ENCODE results near the gene TRIP6.
"Not testable (repeated sequence)": the region's sequence is repeated elsewhere in the genome, so short reads cannot be mapped to it uniquely, and the experiment has no call there.

The TRIP6 gene

DNA sequence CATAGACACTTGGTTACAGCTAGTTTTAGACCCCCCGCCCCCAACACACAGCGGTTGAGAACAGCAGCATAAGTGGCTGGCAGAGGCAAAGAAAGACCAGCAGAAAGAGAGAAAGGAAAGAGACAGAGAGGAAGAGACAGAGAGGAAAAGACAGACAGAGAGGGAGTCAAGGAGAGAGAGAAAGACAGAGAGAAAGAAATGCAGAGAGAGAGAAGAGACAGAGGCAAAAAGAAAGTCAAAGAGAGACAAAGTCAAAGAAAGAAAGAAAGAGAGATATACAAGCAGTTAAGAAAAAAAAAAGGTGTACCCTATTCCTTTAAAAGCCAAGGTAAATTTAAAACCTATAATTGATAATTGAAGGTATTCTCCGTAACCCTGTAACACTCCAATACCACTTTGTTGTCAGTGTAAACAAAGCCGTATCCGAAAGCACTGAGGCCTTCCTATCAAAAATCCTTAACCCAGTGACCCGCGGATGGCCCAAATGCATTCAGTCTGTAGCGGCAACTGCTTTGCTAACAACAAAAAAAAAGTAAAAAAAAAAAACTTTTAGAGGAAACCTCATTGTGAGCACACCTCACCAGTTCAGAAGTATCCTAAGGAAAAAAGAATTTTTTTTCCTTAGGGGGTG lies 26.6 kb upstream of the TRIP6 start:
- TF ChIP-seq, protein P1, sequence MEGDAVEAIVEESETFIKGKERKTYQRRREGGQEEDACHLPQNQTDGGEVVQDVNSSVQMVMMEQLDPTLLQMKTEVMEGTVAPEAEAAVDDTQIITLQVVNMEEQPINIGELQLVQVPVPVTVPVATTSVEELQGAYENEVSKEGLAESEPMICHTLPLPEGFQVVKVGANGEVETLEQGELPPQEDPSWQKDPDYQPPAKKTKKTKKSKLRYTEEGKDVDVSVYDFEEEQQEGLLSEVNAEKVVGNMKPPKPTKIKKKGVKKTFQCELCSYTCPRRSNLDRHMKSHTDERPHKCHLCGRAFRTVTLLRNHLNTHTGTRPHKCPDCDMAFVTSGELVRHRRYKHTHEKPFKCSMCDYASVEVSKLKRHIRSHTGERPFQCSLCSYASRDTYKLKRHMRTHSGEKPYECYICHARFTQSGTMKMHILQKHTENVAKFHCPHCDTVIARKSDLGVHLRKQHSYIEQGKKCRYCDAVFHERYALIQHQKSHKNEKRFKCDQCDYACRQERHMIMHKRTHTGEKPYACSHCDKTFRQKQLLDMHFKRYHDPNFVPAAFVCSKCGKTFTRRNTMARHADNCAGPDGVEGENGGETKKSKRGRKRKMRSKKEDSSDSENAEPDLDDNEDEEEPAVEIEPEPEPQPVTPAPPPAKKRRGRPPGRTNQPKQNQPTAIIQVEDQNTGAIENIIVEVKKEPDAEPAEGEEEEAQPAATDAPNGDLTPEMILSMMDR (conservative IDR thresholded peaks at IDR 0.05): no peak
- no peak overlapping the region for H3K27ac ChIP-seq

DNA sequence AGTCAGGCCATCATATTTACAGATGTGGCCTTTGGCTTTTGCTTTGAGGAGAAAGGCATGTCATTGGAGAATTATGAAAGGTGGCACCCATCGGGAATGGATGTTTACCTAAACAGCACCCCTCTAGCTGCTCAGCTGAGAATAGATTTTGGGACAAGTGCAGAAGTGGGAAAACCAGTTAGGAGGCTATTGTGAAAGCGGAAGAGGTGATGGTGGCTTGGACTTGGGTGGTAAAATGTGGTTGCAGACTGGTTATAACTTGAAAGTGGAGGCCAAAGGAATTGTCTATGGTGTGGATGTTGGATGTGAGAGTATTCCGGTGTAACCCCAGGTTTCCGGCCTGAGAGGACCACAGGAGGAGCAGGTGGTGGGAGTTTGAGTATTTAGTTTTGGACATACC lies 19.8 kb upstream of the TRIP6 start:
- TF ChIP-seq, protein P1 (conservative IDR thresholded peaks at IDR 0.05): no peak
- H3K27ac ChIP-seq: no peak overlapping the region

DNA sequence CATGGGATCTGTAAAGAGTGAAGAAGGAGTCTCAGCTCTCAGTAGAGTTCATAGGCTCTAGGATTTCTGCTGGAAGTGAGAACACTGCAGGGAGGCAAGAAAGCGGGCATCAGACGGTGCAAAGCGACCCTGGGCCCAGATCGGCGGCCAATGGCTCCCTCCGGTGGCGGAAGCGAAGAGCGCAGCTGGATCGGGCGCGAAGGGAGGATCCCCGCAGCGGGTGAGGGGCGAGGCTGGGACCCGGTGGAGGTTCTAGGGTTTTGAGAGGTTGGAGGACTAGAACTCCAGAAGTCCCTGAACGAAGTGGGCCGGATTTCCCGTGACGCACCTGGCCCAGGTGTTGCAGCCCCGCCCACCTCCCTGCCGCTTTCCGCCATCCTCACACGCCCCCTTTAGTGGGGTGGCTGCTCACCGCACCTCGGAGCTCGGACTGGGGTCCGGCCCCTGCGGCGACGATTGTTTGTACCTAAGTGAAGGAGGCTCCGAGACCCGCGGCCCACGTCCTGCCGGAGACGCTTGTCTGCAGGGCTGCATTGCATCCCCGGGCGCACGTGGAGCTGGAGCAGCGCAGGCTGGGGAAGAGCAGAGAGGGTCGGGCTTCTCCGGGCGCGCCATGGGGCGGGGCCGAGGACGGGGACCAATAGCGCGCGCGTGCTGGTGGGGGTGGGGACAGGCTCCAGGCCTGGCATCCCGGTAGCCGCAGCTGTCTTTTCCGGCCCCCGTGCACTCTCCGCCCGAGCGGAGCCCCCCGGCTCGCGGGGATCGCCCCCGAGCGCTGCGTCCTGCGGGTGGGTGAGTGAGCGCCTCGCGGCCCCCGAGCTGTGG lies 14.9 kb upstream of the TRIP6 start, which contains the start of gene SLC12A9:
Gene SLC12A9 (plus strand): TSS at position 666 of the 825 bp plus-strand sequence. CDS start 1,485 bp downstream, outside the sequence.
- TF ChIP-seq, protein P1 (conservative IDR thresholded peaks at IDR 0.05): peak; percentile 92
- H3K27ac ChIP-seq: peak within 1 kb of the TSS; percentile 74

DNA sequence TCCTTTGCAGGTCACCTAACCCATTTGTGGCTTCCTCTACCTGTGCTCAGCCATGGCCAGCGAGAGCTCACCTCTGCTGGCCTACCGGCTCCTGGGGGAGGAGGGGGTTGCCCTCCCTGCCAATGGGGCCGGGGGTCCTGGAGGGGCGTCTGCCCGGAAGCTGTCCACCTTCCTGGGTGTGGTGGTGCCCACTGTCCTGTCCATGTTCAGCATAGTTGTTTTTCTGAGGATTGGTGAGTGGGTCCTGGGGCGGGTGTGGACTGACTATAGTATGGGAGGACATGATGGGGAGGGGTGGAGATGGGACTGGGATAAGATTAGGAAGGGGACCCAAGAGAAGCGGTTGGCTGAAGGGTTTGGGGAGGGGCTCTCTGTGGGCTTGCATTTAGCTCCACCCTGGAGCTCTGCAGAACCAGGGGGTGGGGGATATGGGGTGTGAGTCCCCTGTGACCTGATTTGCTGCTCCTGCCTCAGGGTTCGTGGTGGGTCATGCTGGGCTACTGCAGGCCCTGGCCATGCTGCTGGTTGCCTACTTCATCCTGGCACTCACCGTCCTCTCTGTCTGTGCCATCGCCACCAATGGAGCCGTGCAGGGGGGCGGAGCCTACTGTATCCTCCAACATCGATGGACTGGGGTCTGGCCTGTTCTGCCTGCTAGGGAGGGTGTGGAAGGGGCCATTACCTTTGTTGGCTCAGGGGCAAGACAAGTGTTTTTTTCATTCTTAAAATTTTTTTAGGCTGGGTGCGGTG lies 12.9 kb upstream of the TRIP6 start:
- H3K27ac ChIP-seq: no peak overlapping the region
- TF ChIP-seq, protein P1 (conservative IDR thresholded peaks at IDR 0.05): no peak

DNA sequence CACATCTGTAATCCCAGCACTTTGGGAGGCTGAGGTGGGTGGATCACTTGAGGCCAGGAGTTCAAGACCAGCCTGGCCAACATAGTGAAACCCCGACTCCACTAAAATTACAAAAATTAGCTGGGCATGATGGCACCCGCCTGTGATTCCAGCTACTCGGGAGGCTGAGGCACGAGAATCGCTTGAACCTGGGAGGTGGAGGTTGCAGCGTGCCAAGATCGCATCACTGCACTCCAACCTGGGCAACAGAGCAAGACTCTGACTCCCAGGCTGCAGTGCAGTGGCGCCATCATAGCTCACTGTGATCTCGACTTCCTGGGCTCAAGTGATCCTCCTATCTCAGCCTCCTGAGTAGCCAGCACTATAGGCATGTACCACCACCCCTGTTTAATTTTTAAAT lies 12.3 kb upstream of the TRIP6 start:
- H3K27ac ChIP-seq: not testable (repeated sequence)

DNA sequence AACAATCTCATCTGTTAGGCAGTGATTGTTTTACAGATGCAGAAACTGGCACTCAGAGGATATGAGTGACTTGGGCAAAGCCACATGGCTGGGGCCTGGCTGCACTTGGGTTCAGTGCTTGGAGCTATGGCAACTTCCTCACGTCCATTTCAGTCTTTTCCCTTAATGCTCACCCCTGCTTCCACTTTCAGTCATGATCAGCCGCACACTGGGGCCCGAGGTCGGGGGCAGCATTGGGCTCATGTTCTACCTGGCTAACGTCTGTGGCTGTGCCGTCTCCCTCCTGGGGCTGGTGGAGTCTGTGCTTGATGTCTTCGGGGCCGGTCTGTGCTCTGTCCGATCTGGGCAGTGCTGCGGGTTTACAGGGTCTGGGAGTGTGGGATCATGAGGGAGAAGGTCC lies 11.7 kb upstream of the TRIP6 start:
- H3K27ac ChIP-seq: no peak overlapping the region
- TF ChIP-seq, protein P1 (conservative IDR thresholded peaks at IDR 0.05): no peak

DNA sequence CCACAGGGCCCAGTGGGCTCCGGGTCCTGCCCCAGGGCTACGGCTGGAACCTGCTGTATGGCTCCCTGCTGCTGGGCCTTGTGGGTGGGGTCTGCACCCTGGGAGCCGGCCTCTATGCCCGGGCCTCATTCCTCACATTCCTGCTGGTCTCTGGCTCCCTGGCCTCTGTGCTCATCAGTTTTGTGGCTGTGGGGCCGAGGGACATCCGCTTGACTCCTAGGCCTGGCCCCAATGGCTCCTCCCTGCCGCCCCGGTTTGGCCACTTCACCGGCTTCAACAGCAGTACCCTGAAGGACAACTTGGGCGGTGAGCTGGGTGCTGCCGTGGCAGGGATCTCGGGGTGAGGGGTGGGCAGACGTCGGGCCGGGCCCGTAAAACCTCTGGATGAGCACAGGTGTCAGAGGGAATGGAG lies 10.3 kb upstream of the TRIP6 start:
- H3K27ac ChIP-seq: no peak overlapping the region
- TF ChIP-seq, protein P1 (conservative IDR thresholded peaks at IDR 0.05): no peak

Data from VCaP (cell line).